GM18526 (cell line): ENCODE data around the gene ESR1.

Experiments used
- POLR2A ChIP-seq: IDR thresholded peaks from 3 replicates; pipeline ENCODE4 v1.6.1; 2011; ENCODE audit not compliant: insufficient read length; ENCODE audit errors: extremely low read depth

The ESR1 gene

GRCh38 chr6:151862461-151862860, 55.0 kb downstream of the ESR1 start:
- no peak for TF ChIP-seq POLR2A

GRCh38 chr6:151869345-151869744, 61.9 kb downstream of the ESR1 start:
- TF ChIP-seq POLR2A = no peak

GRCh38 chr6:151869787-151870186, 62.3 kb downstream of the ESR1 start:
- no peak for TF ChIP-seq POLR2A

- TF ChIP-seq POLR2A = no peak
Observed at GRCh38 chr6:151870375-151870774, 62.9 kb downstream of the ESR1 start.

- no peak for TF ChIP-seq POLR2A
Observed at GRCh38 chr6:151875524-151875923, 68.0 kb downstream of the ESR1 start.

GRCh38 chr6:151876122-151876521, 68.6 kb downstream of the ESR1 start:
- TF ChIP-seq POLR2A = no peak

GRCh38 chr6:151877458-151877857, 70.0 kb downstream of the ESR1 start:
- no peak for TF ChIP-seq POLR2A

GRCh38 chr6:151881231-151881630, 73.7 kb downstream of the ESR1 start:
- TF ChIP-seq POLR2A = no peak

- TF ChIP-seq POLR2A = no peak
Observed at GRCh38 chr6:151882206-151882605, 74.7 kb downstream of the ESR1 start.

GRCh38 chr6:151885234-151885633, 77.8 kb downstream of the ESR1 start:
- TF ChIP-seq POLR2A = no peak

GRCh38 chr6:151891524-151891923, 84.0 kb downstream of the ESR1 start:
- TF ChIP-seq POLR2A = no peak

GRCh38 chr6:151900256-151900655, 92.8 kb downstream of the ESR1 start:
- no peak for TF ChIP-seq POLR2A

GRCh38 chr6:151901009-151901411, 93.5 kb downstream of the ESR1 start:
- TF ChIP-seq POLR2A = no peak

- no peak for TF ChIP-seq POLR2A
Observed at GRCh38 chr6:151904631-151905030, 97.1 kb downstream of the ESR1 start.

- TF ChIP-seq POLR2A = no peak
Observed at GRCh38 chr6:151905072-151905471, 97.6 kb downstream of the ESR1 start.

- TF ChIP-seq POLR2A = no peak
Observed at GRCh38 chr6:151905854-151906253, 98.4 kb downstream of the ESR1 start.

- no peak for TF ChIP-seq POLR2A
Observed at GRCh38 chr6:151911401-151911800, 103.9 kb downstream of the ESR1 start.

GRCh38 chr6:151914484-151914883, 107.0 kb downstream of the ESR1 start:
- TF ChIP-seq POLR2A = no peak
